RCC 7860 (cell line): ENCODE measurements around the gene NUP98.
"Not testable (repeated sequence)": the region's sequence is repeated elsewhere in the genome, so short reads cannot be mapped to it uniquely, and the experiment has no call there.

Experiments used
- DNase-seq: peaks from one replicate; pipeline ENCODE4 v3.0.0-alpha.2; 2015; ENCODE audit warnings: low spot score
- FAIRE-seq: peaks from 2 replicates; lab custom pipeline; 2012; peaks lifted over from hg19 to GRCh38; lab: Jason Lieb, UNC

Gene NUP98

DNA sequence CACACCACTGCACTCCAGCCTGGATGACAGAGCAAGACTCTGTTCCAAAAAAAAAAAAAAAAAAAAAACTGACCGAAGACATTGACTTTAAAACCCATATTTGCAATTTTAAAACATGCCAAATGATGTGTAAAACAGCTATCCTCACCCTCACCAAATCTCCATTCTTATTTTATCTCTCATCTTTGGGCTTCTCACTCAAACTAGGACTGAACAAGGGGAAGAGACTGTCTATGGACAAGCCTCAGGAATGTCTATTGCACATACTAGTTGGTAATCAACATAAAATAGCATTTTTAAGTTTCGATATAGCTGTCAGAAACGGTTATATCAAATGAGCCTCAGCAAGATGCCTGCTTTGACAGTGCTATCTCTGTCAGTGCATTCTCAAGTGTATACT, 118.3 kb downstream of the NUP98 start:
- FAIRE-seq (no peak), DNase-seq (no peak)

DNA sequence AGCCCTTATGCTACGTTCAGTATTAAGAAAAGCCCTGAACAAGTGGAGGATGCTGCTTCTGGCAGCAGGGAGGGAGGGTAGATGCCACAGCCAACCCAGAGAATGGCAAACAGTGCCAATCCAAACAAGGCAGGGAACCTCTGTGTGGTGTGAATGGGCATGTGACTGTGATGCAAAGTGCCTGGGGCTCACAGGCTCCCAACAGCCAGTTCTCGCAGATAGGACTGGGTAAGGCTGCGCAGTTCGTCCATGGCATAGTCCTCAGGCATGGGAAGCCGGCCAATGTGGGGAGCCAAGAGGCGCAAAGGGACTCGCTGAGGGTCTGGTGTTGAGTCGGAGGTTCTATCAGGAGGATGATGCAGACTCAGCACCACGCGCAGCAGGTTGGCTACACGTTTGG, 121.4 kb downstream of the NUP98 start:
- DNase-seq, result no peak
- no peak for FAIRE-seq

- DNase-seq (peak; percentile 81), FAIRE-seq (peak; percentile 90)
These were observed 123.2 kb downstream of the NUP98 start for GRCh38 chr11:3674189-3674588.

DNA sequence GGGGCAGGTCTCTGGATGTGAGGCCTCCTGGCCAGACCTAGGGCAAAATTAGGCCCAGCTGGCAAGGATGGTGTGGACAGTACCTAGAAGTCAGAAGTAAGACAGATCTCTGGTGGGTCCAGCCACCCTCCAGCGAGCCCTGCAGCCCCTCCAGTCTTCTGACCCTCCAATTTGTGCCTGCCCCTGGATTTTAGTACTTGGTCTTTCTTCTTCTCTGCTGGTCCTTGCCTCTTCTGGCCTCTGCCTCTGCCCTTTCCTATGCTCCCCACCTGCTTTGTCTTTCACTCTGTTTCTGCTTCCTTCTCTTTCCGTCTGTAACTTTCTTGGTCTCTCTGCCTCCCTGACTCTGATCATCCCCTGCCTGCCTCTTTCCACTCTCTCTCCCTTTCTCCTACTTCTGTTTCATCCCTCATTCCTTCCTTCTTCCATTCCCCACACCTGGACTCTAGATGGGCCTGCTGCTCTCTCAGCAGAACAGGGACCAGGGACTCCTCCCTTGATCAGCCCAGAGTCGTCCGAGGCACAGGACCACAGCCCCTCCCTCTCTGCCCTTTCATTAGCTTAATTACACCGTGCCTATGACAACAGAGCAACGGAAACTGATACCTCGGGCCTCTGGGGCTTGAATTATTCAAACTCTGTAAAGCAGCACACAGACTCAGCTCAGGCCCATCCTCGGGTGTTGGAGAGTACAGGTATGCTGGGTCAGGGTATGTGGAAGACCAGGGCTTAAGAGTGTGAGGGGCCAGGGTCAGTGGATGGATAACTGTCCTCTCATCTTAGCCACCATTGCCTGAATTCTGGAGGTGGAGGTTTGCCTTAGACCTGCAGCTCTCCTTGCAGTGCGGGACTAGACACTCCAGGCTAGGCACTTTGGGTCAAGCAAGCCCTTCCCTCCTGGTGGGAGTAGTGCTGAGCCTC, 125.8 kb downstream of the NUP98 start, which contains the start of gene CHRNA10:
Gene CHRNA10, minus strand, starts transcription at position 51 of the 921 bp plus-strand sequence. CDS start 72 bp downstream, outside the sequence.
- FAIRE-seq (no peak), DNase-seq (no peak)

GRCh38 chr11:3669742-3670183, 127.6 kb downstream of the NUP98 start:
- FAIRE-seq (no peak), DNase-seq (no peak)

- DNase-seq (no peak), FAIRE-seq (no peak)
These were observed 128.2 kb downstream of the NUP98 start for GRCh38 chr11:3669128-3669527.

GRCh38 chr11:3667149-3668035, 130.0 kb downstream of the NUP98 start:
- no peak for FAIRE-seq
- DNase-seq, result no peak

DNA sequence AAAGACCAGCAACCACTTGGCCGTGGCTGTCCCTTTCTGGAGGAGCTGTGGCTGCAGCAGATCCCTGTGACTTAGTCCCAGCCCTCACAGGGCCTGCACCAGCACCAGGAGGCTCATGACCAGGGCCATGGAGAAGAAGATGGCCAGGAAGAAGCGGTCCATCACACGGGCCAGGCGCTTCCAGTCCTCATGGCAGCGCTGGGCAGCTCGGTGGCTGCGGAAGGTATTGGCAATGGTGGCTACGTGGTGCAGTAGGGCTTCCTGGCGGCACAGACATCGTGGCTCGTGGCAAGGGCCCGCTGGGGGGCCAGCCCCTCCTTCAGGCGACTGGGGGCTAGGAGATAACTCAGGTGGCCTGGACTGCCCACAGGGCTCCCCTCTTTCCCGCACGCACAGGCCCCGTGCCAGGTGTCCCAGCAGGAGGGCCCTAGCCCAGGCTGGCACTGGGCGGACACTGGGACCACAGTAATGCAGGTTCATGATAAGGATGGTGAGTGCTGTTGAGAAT, 131.3 kb downstream of the NUP98 start:
- no peak for DNase-seq
- no peak for FAIRE-seq

GRCh38 chr11:3665336-3666022, 131.9 kb downstream of the NUP98 start:
- FAIRE-seq (no peak), DNase-seq (no peak)

DNA sequence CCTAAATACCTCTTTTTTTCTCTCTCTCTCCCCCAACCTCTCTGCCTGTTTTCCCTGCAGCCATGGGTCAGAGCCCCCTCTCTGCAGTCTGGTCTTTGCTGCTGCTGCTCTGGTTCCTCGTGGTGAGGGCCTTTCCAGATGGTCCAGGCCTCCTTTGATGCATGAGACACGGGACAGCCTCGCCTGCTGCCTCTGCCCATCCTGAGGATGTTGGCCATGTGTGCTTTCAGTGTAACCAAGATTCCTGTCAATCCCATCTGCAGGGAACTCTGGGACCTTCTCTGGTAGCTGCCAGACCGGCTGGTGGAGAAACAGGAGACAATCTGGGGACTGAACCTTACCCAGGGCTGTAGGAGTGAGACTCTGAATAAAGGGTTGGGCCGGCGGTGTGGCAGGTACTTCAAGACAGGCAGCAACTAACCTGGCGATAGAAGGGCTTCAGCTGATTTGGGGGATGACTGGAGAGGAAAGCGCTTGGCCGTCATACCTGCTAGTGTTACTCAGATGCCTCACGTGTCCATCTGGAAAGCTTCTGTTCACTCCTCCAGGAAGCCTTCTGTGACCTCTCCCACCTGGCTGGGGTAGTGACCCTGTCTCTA, 133.2 kb downstream of the NUP98 start:
- FAIRE-seq, result no peak

GRCh38 chr11:3662856-3663255, 134.5 kb downstream of the NUP98 start:
- FAIRE-seq, result no peak
- no peak for DNase-seq

More for the DNA sequence above, 133.2 kb downstream of the NUP98 start:
- DNase-seq, result no peak

DNA sequence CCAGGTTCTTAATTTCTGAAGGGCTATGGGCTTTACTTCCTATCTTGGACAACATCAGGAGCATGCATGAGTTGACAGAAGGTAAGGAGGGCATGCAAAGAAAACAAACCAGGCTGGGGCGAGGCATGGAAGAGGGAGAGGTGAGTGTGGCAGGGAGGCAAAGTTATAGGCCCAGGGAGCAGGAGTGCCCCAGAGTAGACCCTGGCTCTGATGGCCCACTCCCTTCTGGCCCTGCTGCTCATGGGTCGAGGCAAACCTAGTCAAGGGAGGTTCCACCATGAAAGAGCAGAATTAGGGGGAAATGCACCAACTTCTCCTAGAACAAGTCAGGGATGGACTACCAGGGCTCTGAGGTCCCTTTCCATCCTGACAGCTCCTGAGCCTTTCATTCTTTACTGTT, 136.4 kb downstream of the NUP98 start:
- no peak for FAIRE-seq
- DNase-seq, result no peak

GRCh38 chr11:3659595-3660515, 137.5 kb downstream of the NUP98 start:
- no peak for DNase-seq
- FAIRE-seq, result no peak

DNA sequence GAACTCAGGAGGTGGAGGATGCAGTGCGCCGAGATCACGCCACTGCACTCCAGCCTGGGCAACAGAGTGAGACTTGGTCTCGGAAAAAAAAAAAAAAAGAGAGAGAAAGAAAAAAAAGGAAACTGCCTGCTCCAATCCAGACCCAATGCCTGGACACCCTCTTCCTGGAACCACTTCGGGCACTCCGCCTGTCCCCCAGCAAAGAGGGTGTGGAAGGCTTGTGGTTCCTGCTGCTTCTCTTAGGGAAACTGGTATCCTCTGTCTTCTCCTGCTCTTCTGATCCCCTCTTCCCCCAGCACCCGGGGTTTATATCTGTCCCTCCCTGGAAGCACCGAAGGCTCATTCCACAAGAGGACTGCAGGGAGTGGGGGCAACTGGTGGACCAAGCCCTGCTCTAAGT, 139.1 kb downstream of the NUP98 start:
- no peak for DNase-seq
- no peak for FAIRE-seq

- not testable (repeated sequence) for DNase-seq, FAIRE-seq
These were observed 140.0 kb downstream of the NUP98 start for GRCh38 chr11:3657331-3657730.

DNA sequence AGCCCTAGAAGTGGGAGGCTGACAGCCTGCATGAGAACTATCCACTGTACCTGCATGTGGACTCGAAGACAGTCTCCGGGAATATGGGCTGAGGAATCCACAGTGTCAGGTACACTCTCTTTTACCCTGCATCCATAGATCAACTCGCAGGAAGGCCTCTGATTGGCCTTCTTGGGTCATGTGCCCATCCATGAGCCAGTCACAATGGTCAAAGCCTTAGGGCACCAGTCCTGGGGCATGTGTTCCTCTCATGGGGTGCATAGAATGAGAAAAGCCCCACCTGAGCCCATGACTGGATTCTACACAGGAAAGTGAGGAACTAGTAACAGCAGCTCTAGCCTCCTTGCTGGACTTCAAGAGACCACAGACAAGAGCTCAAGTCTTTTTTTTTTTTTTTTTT, 141.8 kb downstream of the NUP98 start:
- DNase-seq, result no peak
- FAIRE-seq, result no peak

DNA sequence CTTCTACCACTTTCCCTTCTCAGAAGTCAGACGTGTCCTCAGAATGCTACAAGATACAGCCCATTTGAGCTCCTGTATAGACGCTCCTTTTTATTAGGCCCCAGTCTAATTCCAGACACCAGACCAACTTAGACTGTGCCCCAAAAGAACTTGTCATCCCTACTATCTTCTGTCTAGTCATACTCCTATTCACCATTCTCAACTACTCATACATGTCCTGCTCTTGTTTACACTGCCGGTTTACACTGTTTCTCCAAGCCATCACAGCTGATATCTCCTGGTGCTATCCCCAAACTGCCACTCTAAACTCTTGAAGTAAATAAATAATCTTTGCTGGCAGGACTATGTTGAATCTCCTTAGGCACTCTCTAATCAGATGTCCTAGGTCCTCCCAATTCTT, 144.8 kb downstream of the NUP98 start:
- not testable (repeated sequence) for DNase-seq, FAIRE-seq

DNA sequence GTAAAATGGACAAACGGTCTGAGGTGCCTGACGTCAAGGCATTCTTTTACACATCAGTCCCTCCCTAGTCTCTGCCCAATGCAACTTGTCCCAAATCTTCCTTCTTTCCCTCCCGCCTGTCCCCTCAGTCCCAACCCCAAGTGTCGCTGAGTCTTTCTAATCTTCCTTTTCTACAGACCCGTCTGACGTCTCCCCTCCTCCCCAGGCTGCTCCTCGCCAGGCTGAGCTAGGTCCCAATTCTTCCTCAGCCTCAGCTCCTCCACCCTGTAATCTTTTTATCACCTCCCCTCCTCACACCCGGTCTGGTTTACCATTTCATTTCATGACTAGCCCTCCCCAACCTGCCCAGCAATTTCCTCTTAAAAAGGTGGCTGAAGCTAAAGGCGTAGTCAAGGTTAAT, 148.0 kb downstream of the NUP98 start:
- not testable (repeated sequence) for FAIRE-seq, DNase-seq

- DNase-seq, FAIRE-seq: not testable (repeated sequence)
These were observed 148.5 kb downstream of the NUP98 start for GRCh38 chr11:3648843-3649242.
